NT2/D1 (cell line): ENCODE data around the gene MYBL2.

Experiments used
- DNase-seq: peaks from one replicate; pipeline ENCODE4 v3.0.0-alpha.2; 2011; ENCODE audit warnings: low read depth, low spot score
- H3K27me3 ChIP-seq: 2 replicates; pipeline ENCODE4 v1.6.0; 2011; ENCODE audit warnings: mild to moderate bottlenecking; ENCODE audit not compliant: insufficient read length, insufficient read depth
- H3K36me3 ChIP-seq: 2 replicates; pipeline ENCODE4 v1.6.1; 2011; ENCODE audit warnings: mild to moderate bottlenecking, low read length, mixed read lengths; ENCODE audit not compliant: insufficient read depth, insufficient read length
- H3K4me1 ChIP-seq: 2 replicates; pipeline ENCODE4 v1.5.1; 2011; ENCODE audit not compliant: insufficient read depth, insufficient read length
- H3K4me3 ChIP-seq: 2 replicates; pipeline ENCODE4 v1.5.1; 2011; ENCODE audit warnings: low read depth; ENCODE audit not compliant: insufficient read length
- H3K9ac ChIP-seq: 2 replicates; pipeline ENCODE4 v1.6.0; 2011; ENCODE audit warnings: low read depth; ENCODE audit not compliant: insufficient read length
- H3K9me3 ChIP-seq: 2 replicates; pipeline ENCODE4 v1.5.1; 2011; ENCODE audit warnings: mild to moderate bottlenecking, low read length; ENCODE audit not compliant: insufficient read depth
- SUZ12 ChIP-seq: IDR thresholded peaks from 2 replicates; pipeline ENCODE4 v1.6.1; 2011; ENCODE audit not compliant: insufficient read length, insufficient read depth; ENCODE audit errors: extremely low read depth
- YY1 ChIP-seq: IDR thresholded peaks from 2 replicates; pipeline ENCODE4 v1.6.1; 2011; ENCODE audit not compliant: insufficient read length, insufficient read depth
- ZNF274 ChIP-seq: IDR thresholded peaks from 2 replicates; pipeline ENCODE4 v1.6.1; 2011; ENCODE audit warnings: mild to moderate bottlenecking, low read depth, low read length

The MYBL2 gene

DNA sequence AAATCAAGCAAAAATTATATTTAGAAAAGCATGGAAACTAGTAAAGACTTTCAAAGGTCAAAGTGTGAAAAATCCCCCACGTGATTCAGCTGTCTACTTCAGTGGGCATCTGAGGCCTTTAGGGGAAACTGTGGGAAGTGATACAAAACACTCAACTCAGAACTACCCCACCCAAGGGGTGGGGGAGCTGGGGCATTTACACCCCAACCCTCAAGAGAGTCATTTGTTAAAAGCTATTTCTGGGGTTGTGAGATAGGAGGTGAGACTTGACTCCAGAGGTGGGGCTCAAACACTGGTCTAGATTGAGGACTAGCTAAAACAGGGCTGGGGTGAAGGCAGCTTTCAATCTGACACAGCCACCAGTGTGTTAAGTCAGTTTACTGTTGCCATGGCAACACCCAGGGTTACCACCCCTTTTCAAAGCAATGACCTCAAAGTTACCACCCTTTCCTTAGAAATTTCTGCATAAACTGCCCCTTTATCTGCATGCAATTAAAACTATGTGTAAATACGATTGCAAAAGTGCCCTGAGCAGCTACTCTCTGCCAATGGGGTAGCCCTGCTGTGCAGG is 69.8 kb downstream of the MYBL2 start:
- no peaks in the 10 kb centered on the region for H3K9me3 ChIP-seq
- no peaks in the 10 kb centered on the region for H3K27me3 ChIP-seq
- H3K9ac ChIP-seq: peak overlapping the region; percentile 26
- peak; percentile 50 for DNase-seq
- H3K4me3 ChIP-seq: no peak overlapping the region
- peaks cover 3% of the 10 kb centered on the region for H3K4me1 ChIP-seq
- no peaks in the 10 kb centered on the region for H3K36me3 ChIP-seq
- TF ChIP-seq YY1 (no peak), ZNF274 (no peak), SUZ12 (no peak)

DNA sequence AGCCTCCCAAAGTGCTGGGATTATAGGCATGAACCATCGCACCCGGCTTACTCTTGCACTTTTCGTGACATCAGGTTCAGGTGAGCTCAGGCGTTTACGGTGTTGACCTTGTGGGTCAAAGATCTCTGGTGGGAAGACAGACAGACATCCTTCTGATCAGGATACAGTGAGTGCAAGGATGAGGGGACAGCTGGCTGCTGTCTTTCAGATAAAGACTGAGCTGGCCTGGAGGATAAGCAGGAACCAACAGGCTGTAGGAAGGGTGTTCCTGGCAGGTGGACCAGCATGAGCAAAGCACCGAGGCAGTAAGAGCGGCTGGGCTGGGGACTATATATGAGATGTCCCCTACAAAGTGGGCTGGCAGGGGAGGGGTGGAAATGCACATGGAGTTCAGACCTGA is 71.0 kb downstream of the MYBL2 start:
- Histone ChIP-seq H3K27me3 (no peaks in the 10 kb centered on the region), H3K9me3 (no peaks in the 10 kb centered on the region), H3K9ac (no peak overlapping the region), H3K4me3 (no peak overlapping the region), H3K36me3 (no peaks in the 10 kb centered on the region), H3K4me1 (peaks cover 3% of the 10 kb centered on the region)
- no peak for TF ChIP-seq ZNF274
- TF ChIP-seq SUZ12: no peak
- TF ChIP-seq YY1: no peak
- DNase-seq: no peak

DNA sequence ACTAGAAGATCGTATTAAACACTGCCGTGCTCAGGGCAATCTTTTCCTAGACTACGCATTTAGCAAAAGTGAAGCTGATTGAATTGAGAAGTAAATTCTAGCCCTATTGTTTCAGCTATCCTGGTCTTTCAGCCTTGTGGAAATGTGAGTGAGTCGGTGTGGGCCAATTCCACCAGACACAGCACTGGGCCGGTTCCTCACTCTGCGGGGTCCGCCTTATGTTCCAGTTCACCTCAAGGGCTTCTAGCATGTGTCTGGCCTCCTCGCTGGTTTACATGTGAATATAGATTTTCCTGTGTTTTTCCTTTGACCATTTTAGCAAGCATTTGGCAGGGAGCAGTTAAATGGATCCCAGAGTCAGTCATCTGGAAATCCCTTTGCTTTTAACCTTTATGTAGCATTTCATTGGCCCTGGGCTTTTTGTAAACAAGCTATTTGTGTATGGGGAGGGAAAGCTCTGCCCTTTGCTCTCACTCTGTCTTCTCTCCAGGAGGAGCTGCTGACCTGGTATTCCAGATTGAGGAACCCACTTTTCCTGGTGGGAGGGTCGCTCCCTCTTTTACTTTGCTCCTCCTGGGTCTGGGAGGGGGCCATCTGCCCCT is 72.3 kb downstream of the MYBL2 start:
- H3K36me3 ChIP-seq: no peaks in the 10 kb centered on the region
- TF ChIP-seq SUZ12: no peak
- no peak for TF ChIP-seq ZNF274
- TF ChIP-seq YY1: no peak
- H3K27me3 ChIP-seq: no peaks in the 10 kb centered on the region
- H3K9me3 ChIP-seq: no peaks in the 10 kb centered on the region
- no peak overlapping the region for H3K9ac ChIP-seq
- peaks cover 7% of the 10 kb centered on the region for H3K4me1 ChIP-seq
- DNase-seq: no peak
- no peak overlapping the region for H3K4me3 ChIP-seq

DNA sequence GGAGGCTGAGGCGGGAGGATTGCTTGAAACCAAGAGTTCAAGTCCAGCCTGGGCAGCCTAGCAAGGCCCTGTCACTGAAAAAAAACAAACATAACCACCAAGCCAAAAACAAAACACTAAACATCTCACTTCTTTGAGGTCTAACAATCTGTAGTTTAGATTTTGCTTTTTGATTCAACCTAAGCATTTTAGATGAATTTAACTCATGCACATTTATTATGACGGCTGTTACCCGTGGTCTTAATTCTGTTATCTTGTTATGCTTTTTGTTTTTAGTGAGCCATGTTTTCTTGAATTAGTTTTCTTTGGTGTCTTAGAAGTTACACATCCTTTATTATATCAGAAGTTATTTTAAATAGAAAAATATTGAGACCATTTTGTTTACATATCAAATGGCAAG is 73.7 kb downstream of the MYBL2 start:
- Histone ChIP-seq H3K9ac (no peak overlapping the region), H3K36me3 (no peaks in the 10 kb centered on the region), H3K9me3 (no peaks in the 10 kb centered on the region), H3K27me3 (no peaks in the 10 kb centered on the region), H3K4me1 (peaks cover 13% of the 10 kb centered on the region), H3K4me3 (no peak overlapping the region)
- no peak for TF ChIP-seq YY1
- TF ChIP-seq SUZ12: no peak
- no peak for TF ChIP-seq ZNF274
- DNase-seq: no peak

DNA sequence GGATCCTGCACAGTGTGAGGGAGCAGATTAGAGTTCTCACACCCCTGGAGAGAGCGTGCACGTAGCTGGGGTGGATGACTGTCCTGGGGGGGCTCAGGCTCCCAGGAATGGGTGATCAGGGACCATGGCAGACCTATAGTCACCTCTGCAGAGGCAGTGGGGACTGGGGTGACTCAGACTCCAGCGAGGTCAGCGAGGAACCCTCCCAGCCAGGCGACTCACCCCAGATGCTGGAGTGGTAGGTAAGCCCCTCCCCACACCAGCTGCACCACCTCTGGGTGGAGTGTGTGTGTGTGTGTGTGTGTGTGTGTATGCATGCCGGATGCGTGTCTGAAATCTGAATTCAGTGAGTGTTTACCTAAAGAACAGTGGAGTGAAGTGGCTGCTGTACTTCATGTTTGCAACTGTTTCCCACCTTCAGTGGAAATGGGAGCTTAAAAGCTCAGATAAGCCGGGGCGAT is 77.3 kb downstream of the MYBL2 start:
- no peak for DNase-seq
- H3K4me1 ChIP-seq: peaks cover 19% of the 10 kb centered on the region
- no peak overlapping the region for H3K4me3 ChIP-seq
- H3K36me3 ChIP-seq: no peaks in the 10 kb centered on the region
- no peaks in the 10 kb centered on the region for H3K9me3 ChIP-seq
- H3K27me3 ChIP-seq: no peaks in the 10 kb centered on the region
- no peak for TF ChIP-seq ZNF274
- no peak for TF ChIP-seq YY1
- no peak for TF ChIP-seq SUZ12
- no peak overlapping the region for H3K9ac ChIP-seq

DNA sequence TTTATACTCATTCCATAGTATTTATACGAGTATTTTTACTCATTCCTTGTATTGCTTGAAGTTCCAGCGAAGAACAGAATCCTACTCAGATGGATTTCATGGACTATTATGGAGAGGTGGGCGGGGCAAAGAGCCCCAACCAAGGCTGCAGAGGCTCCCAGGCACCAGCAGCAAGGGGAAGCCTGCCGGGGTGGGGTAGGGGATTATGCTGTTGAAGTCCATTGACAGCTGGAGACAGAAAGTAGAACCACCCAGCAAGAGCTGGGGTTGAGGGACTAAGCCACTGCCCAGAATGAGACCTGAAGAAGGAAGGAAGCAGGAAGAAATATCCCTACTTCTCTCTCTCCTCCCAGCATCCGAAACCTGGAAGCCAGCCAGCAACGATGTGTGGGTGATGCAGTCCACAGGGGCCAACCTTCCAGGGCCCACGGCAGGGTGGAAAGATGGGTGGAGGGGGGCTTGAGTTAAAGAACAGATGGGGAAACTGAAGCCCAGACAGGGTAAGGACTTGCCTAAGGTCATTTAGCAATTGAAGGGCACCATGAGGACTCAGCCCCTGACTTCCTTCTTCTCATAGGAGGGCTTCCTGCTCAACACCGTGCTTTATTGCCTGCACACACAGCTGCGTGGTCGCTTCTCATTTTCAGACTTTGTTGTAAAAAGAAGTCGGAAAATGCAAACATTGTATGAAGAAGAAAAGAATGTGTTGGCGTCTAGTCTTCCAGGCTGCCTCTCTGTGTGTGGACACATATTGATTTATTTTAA is 78.2 kb downstream of the MYBL2 start:
- no peak for DNase-seq

DNA sequence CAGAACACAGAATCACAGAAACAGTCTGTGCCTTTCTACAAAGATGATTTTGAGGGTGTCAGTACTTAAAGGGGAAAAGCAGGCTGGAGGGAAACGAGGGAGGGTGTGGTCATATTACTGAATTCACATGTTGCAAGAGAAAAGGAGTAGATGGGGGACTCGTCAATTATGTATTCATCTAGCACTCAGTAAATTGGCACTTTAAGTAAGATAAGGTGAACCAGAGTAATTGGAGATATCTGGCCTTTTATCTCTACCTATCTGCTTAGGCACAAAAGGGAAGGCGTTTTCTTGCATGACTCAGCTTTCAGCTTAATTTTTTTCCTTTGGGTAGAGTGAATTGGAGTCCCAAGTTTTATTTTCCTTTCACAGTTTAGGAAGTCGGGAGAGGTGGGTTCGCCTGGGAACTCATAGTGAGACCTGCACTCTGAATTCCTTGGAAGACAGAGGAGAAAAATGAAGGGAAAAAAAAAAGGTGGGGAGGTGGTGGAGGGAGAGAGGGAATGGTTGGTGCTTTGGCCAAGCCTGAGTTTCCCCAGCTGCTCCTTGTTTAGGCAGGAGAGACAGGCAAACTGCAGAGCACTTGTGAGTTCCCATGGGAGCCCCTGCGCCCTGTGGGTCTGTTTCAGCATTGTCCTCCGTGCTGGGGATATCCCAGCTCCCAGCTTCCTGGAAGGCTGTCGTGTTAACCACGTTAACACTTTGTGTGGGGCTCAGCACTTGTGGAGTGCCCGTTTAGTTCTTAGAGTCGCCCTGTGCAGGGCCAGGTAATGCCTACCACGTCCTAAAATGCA is 79.6 kb downstream of the MYBL2 start:
- Histone ChIP-seq H3K36me3 (no peaks in the 10 kb centered on the region), H3K4me1 (peaks cover 19% of the 10 kb centered on the region), H3K27me3 (peaks cover 4% of the 10 kb centered on the region), H3K9me3 (no peaks in the 10 kb centered on the region), H3K9ac (no peak overlapping the region), H3K4me3 (no peak overlapping the region)
- no peak for DNase-seq
- TF ChIP-seq SUZ12: no peak
- TF ChIP-seq YY1: no peak
- TF ChIP-seq ZNF274: no peak

More for the DNA sequence above, 78.2 kb downstream of the MYBL2 start:
- Histone ChIP-seq H3K4me1 (peaks cover 19% of the 10 kb centered on the region), H3K9ac (no peak overlapping the region), H3K4me3 (no peak overlapping the region), H3K27me3 (peaks cover 3% of the 10 kb centered on the region), H3K36me3 (no peaks in the 10 kb centered on the region), H3K9me3 (no peaks in the 10 kb centered on the region)
- TF ChIP-seq ZNF274: no peak
- TF ChIP-seq SUZ12: no peak
- no peak for TF ChIP-seq YY1
